HG03469 (cell line): ENCODE data around the gene SPNS2.

Experiments
- ATAC-seq: cut with Tn5 transposase; IDR thresholded peaks from one replicate; pipeline ENCODE4 v1.9.1; 2021; ENCODE audit warnings: mild to moderate bottlenecking, moderate library complexity, moderate number of reproducible peaks; ENCODE audit not compliant: unreplicated experiment

The SPNS2 gene

GRCh38 chr17:4536742-4537411 lies 38.2 kb downstream of the SPNS2 start:
- no peak for ATAC-seq

GRCh38 chr17:4537451-4538235 lies 39.0 kb downstream of the SPNS2 start:
- ATAC-seq, result no peak

- no peak for ATAC-seq
These were observed 39.7 kb downstream of the SPNS2 start for GRCh38 chr17:4538236-4539002.

- ATAC-seq, result no peak
These were observed 40.3 kb downstream of the SPNS2 start for GRCh38 chr17:4539025-4539424.

GRCh38 chr17:4539576-4540223 lies 41.0 kb downstream of the SPNS2 start:
- no peak for ATAC-seq

- no peak for ATAC-seq
These were observed 41.6 kb downstream of the SPNS2 start for GRCh38 chr17:4540224-4540651.

- ATAC-seq, result no peak
These were observed 42.1 kb downstream of the SPNS2 start for GRCh38 chr17:4540687-4541327.

- no peak for ATAC-seq
These were observed 42.8 kb downstream of the SPNS2 start for GRCh38 chr17:4541328-4542002.

GRCh38 chr17:4542003-4542725 lies 43.5 kb downstream of the SPNS2 start:
- ATAC-seq, result no peak

- no peak for ATAC-seq
These were observed 44.1 kb downstream of the SPNS2 start for GRCh38 chr17:4542726-4543191.

GRCh38 chr17:4543557-4544026 lies 44.9 kb downstream of the SPNS2 start:
- no peak for ATAC-seq

- ATAC-seq, result no peak
These were observed 45.7 kb downstream of the SPNS2 start for GRCh38 chr17:4544135-4544950.

GRCh38 chr17:4544951-4545216 lies 46.2 kb downstream of the SPNS2 start:
- no peak for ATAC-seq

- no peak for ATAC-seq
These were observed 46.7 kb downstream of the SPNS2 start for GRCh38 chr17:4545217-4545951.

GRCh38 chr17:4547118-4547906 lies 48.6 kb downstream of the SPNS2 start:
- no peak for ATAC-seq

- no peak for ATAC-seq
These were observed 49.4 kb downstream of the SPNS2 start for GRCh38 chr17:4548061-4548461.
